ENCODE results near the gene S100A2. TPM values are rescaled to one million over a fixed set of nuclear protein-coding genes. Genes with fewer than 3 reads are reported as not detected.

S100A2 gene
- polyA plus RNA-seq, 3 donors: 0.32 TPM; not detected in 2

- no peaks in the 10 kb centered on the region for H3K36me3 Mint-ChIP-seq
- peaks cover 0 to 6% (median 0%) of the 10 kb centered on the region in 7 donors for H3K9me3 Mint-ChIP-seq
- intact Hi-C loops (cut with micrococcal nuclease): no loop called here
- no peaks in the 10 kb centered on the region for H3K36me3 ChIP-seq (replicated peaks in 1 of 2; ENCODE audit: control insufficient read depth in 1 of 2, insufficient read depth in 2 of 2, low read length in 2 of 2)
- H3K9ac ChIP-seq (ENCODE audit: insufficient read depth, low read length, poor library complexity, severe bottlenecking): no peak overlapping the region
- H3K4me1 Mint-ChIP-seq: peaks cover 41% of the 10 kb centered on the region
- H3K4me2 ChIP-seq (replicated peaks; ENCODE audit: extremely low read depth, low read length, poor library complexity, severe bottlenecking): no peak overlapping the region
- H3K79me2 ChIP-seq (ENCODE audit: insufficient read depth, low read length): no peaks in the 10 kb centered on the region
- DNase-seq: no peak
- H2AFZ ChIP-seq (ENCODE audit: insufficient read depth, low read depth, low read length, poor library complexity, severe bottlenecking): no peak overlapping the region
- no peak overlapping the region for H3K27ac ChIP-seq (ENCODE audit: low read depth in 1 of 2, low read length in 2 of 2)
- no peak overlapping the region for H3K4me3 ChIP-seq (replicated peaks in 1 of 3; ENCODE audit: low read depth in 2 of 3, low read length in 3 of 3)
- no peaks in the 10 kb centered on the region for H4K20me1 ChIP-seq (ENCODE audit: insufficient read depth, low read length)
- H3K27me3 ChIP-seq (ENCODE audit: control insufficient read depth in 2 of 2, insufficient read depth in 2 of 2, low read length in 2 of 2): no peaks in the 10 kb centered on the region
- no peak for TF ChIP-seq CTCF (IDR thresholded peaks at IDR 0.05)
- H3K27me3 Mint-ChIP-seq (ENCODE audit: low read depth in 3 of 3): peaks cover 2 to 4% (median 3%) of the 10 kb centered on the region in 3 donors
- H3K4me1 ChIP-seq (ENCODE audit: control insufficient read depth in 1 of 2, insufficient read depth in 2 of 2, low read length in 2 of 2): peaks cover 26 to 35% of the 10 kb centered on the region in 2 donors
- no peak overlapping the region for H3K4me3 Mint-ChIP-seq
- WGBS (ENCODE audit: insufficient coverage): no CpG with 5 or more reads among the region's 11 CpGs
- H3K9me3 ChIP-seq (replicated peaks in 1 of 2; ENCODE audit: control insufficient read depth in 1 of 2, insufficient read depth in 1 of 2, low read length in 2 of 2): no peaks in the 10 kb centered on the region
- peak overlapping the region in 1 of 7 donors; percentile 46 for H3K27ac Mint-ChIP-seq
These were observed 40.5 kb upstream of the S100A2 start for GRCh38 chr1:153606194-153606593.

- Histone ChIP-seq H3K79me2 (ENCODE audit: insufficient read depth, low read length) (no peaks in the 10 kb centered on the region), H3K36me3 (replicated peaks in 1 of 2; ENCODE audit: control insufficient read depth in 1 of 2, insufficient read depth in 2 of 2, low read length in 2 of 2) (no peaks in the 10 kb centered on the region), H4K20me1 (ENCODE audit: insufficient read depth, low read length) (no peaks in the 10 kb centered on the region), H3K4me3 (replicated peaks in 1 of 3; ENCODE audit: low read depth in 2 of 3, low read length in 3 of 3) (no peak overlapping the region), H3K9ac (ENCODE audit: insufficient read depth, low read length, poor library complexity, severe bottlenecking) (no peak overlapping the region), H3K27ac (ENCODE audit: low read depth in 1 of 2, low read length in 2 of 2) (no peak overlapping the region), H3K27me3 (ENCODE audit: control insufficient read depth in 2 of 2, insufficient read depth in 2 of 2, low read length in 2 of 2) (no peaks in the 10 kb centered on the region), H3K4me2 (replicated peaks; ENCODE audit: extremely low read depth, low read length, poor library complexity, severe bottlenecking) (no peak overlapping the region), H3K9me3 (replicated peaks in 1 of 2; ENCODE audit: control insufficient read depth in 1 of 2, insufficient read depth in 1 of 2, low read length in 2 of 2) (no peaks in the 10 kb centered on the region), H2AFZ (ENCODE audit: insufficient read depth, low read depth, low read length, poor library complexity, severe bottlenecking) (no peak overlapping the region), H3K4me1 (ENCODE audit: control insufficient read depth in 1 of 2, insufficient read depth in 2 of 2, low read length in 2 of 2) (peaks cover 26 to 39% of the 10 kb centered on the region in 2 donors)
- WGBS (ENCODE audit: insufficient coverage): 100% methylated on average over 1 of the region's 6 CpGs
- no peaks in the 10 kb centered on the region for H3K36me3 Mint-ChIP-seq
- no peak for DNase-seq
- intact Hi-C loops (cut with micrococcal nuclease): no loop called here
- peaks cover 43% of the 10 kb centered on the region for H3K4me1 Mint-ChIP-seq
- H3K27ac Mint-ChIP-seq: no peak overlapping the region
- no peak overlapping the region for H3K4me3 Mint-ChIP-seq
- TF ChIP-seq CTCF (IDR thresholded peaks at IDR 0.05): no peak
- peaks cover 0 to 4% (median 0%) of the 10 kb centered on the region in 7 donors for H3K9me3 Mint-ChIP-seq
- H3K27me3 Mint-ChIP-seq (ENCODE audit: low read depth in 3 of 3): peaks cover 1 to 3% (median 2%) of the 10 kb centered on the region in 3 donors
These were observed 37.1 kb upstream of the S100A2 start for GRCh38 chr1:153602749-153603148.

Measured in CD14-positive monocyte (primary cell).